Suprapubic skin (tissue), 4 donors: ENCODE results near the gene RMC1. TPM values are rescaled to one million over a fixed set of nuclear protein-coding genes. Genes with fewer than 3 reads are reported as not detected.

Experiments
- DNase-seq, 2 donors: peaks; one replicate each; pipeline ENCODE4 v3.0.0-alpha.2; 2019; ENCODE audit warnings: low spot score in 2 of 2
- H3K27ac ChIP-seq: fragments of 200-600 bp; sonication (generic); one replicate; pipeline ENCODE4 v1.5.1; 2019
- H3K27me3 ChIP-seq: fragments of 200-600 bp; sonication (generic); one replicate; pipeline ENCODE4 v1.5.1; 2019
- H3K36me3 ChIP-seq: fragments of 200-600 bp; sonication (generic); one replicate; pipeline ENCODE4 v1.5.1; 2019
- H3K4me1 ChIP-seq: fragments of 200-600 bp; sonication (generic); one replicate; pipeline ENCODE4 v1.5.1; 2019
- H3K4me3 ChIP-seq: fragments of 200-600 bp; sonication (generic); one replicate; pipeline ENCODE4 v1.5.1; 2019; ENCODE audit warnings: mild to moderate bottlenecking
- H3K9me3 ChIP-seq: fragments of 200-600 bp; sonication (generic); one replicate; pipeline ENCODE4 v1.5.1; 2019
- EP300 ChIP-seq: sonication (generic); formaldehyde crosslinking; IDR thresholded peaks from one replicate; pipeline ENCODE4 v1.6.1; 2017; ENCODE audit warnings: antibody characterized with exemption
- POLR2A ChIP-seq, 2 donors: fragments of 450-650 bp; IDR thresholded peaks; one replicate each; pipeline ENCODE4 v1.6.1; 2017; ENCODE audit warnings: antibody characterized with exemption in 2 of 2, mild to moderate bottlenecking in 2 of 2, moderate library complexity in 2 of 2
- POLR2AphosphoS5 ChIP-seq, 3 donors: sonication (generic); formaldehyde crosslinking; IDR thresholded peaks; one replicate each; pipeline ENCODE4 v1.6.1; 2017; ENCODE audit warnings: antibody characterized with exemption in 3 of 3
- WGBS: methylation state at CpG from one replicate; pipeline ENCODE4 v1.1.5; 2018; 5-methylcytosine and 5-hydroxymethylcytosine counted together
- total RNA-seq, 4 donors: library from RNA; depleted of rRNA; stranded (reverse); fragments of >200 nt; gene quantifications; one replicate each; pipeline ENCODE4 v1.1.0, GENCODE V29; 2016
- TF ChIP-seq, protein P1 (sequence below), 2 donors: fragments of 200-600 bp in 1 of 2; fragments of 450-650 bp in 1 of 2; sonication (generic) in 1 of 2; IDR thresholded peaks; one replicate each; pipeline ENCODE4 v1.5.1; 2016 to 2019; ENCODE audit warnings: antibody characterized with exemption in 2 of 2, mild to moderate bottlenecking in 1 of 2, moderate library complexity in 1 of 2

RMC1 gene
- total RNA-seq, 4 donors from 2014 or later: 18.7 to 26.4 (median 23.0) TPM

- Histone ChIP-seq H3K27ac (no peak overlapping the region), H3K27me3 (no peaks in the 10 kb centered on the region), H3K4me3 (no peak overlapping the region), H3K4me1 (peaks cover 14% of the 10 kb centered on the region), H3K36me3 (peaks cover 88% of the 10 kb centered on the region), H3K9me3 (no peaks in the 10 kb centered on the region)
- no peak for DNase-seq
- TF ChIP-seq, protein P1, sequence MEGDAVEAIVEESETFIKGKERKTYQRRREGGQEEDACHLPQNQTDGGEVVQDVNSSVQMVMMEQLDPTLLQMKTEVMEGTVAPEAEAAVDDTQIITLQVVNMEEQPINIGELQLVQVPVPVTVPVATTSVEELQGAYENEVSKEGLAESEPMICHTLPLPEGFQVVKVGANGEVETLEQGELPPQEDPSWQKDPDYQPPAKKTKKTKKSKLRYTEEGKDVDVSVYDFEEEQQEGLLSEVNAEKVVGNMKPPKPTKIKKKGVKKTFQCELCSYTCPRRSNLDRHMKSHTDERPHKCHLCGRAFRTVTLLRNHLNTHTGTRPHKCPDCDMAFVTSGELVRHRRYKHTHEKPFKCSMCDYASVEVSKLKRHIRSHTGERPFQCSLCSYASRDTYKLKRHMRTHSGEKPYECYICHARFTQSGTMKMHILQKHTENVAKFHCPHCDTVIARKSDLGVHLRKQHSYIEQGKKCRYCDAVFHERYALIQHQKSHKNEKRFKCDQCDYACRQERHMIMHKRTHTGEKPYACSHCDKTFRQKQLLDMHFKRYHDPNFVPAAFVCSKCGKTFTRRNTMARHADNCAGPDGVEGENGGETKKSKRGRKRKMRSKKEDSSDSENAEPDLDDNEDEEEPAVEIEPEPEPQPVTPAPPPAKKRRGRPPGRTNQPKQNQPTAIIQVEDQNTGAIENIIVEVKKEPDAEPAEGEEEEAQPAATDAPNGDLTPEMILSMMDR (IDR thresholded peaks at IDR 0.05): no peak
- no peak for TF ChIP-seq POLR2A (IDR thresholded peaks at IDR 0.05)
- TF ChIP-seq EP300: no peak
- TF ChIP-seq POLR2AphosphoS5 (IDR thresholded peaks at IDR 0.05): no peak
- 70% methylated on average over 12 of the region's 12 CpGs for WGBS
These were observed 20.3 kb downstream of the RMC1 start for GRCh38 chr18:23523429-23524212.

DNA sequence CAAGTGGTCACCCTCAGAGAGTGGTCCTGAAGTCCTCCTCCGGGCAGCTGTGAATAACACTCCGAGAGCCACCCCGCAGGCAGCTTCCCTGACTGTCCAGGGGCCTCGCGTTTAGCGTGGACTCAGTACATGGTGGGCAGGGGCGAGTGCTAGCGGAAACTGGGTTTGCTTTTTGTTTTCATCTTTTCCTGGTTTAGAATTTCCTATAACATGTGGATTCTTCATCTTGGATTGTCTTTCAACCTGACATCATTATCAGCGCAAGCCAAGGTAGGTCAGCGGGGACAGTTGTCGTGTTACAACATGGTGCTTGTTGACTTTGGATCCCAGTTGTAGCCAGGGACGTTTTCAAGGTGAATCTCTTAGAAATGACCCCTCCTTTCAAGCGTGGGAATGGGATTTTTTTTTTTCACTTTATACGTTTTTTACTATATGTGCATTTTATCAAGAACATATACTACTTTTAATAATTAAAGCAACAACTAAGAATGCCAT, 20.9 kb downstream of the RMC1 start:
- no peak overlapping the region for H3K27ac ChIP-seq
- peaks cover 14% of the 10 kb centered on the region for H3K4me1 ChIP-seq
- TF ChIP-seq EP300: no peak
- 92% methylated on average over 14 of the region's 14 CpGs for WGBS
- H3K4me3 ChIP-seq: no peak overlapping the region
- peaks cover 88% of the 10 kb centered on the region for H3K36me3 ChIP-seq
- H3K9me3 ChIP-seq: no peaks in the 10 kb centered on the region
- no peak for DNase-seq
- no peaks in the 10 kb centered on the region for H3K27me3 ChIP-seq

- Histone ChIP-seq H3K36me3 (peaks cover 89% of the 10 kb centered on the region), H3K4me1 (peaks cover 14% of the 10 kb centered on the region), H3K27me3 (no peaks in the 10 kb centered on the region), H3K4me3 (no peak overlapping the region), H3K27ac (no peak overlapping the region), H3K9me3 (no peaks in the 10 kb centered on the region)
- no peak for DNase-seq
- WGBS: 83% methylated on average over 5 of the region's 5 CpGs
- TF ChIP-seq EP300 (no peak), POLR2A (IDR thresholded peaks at IDR 0.05) (no peak), POLR2AphosphoS5 (IDR thresholded peaks at IDR 0.05) (no peak)
- TF ChIP-seq, protein P1 (IDR thresholded peaks at IDR 0.05): no peak
These were observed 23.3 kb downstream of the RMC1 start for GRCh38 chr18:23526501-23527063.

DNA sequence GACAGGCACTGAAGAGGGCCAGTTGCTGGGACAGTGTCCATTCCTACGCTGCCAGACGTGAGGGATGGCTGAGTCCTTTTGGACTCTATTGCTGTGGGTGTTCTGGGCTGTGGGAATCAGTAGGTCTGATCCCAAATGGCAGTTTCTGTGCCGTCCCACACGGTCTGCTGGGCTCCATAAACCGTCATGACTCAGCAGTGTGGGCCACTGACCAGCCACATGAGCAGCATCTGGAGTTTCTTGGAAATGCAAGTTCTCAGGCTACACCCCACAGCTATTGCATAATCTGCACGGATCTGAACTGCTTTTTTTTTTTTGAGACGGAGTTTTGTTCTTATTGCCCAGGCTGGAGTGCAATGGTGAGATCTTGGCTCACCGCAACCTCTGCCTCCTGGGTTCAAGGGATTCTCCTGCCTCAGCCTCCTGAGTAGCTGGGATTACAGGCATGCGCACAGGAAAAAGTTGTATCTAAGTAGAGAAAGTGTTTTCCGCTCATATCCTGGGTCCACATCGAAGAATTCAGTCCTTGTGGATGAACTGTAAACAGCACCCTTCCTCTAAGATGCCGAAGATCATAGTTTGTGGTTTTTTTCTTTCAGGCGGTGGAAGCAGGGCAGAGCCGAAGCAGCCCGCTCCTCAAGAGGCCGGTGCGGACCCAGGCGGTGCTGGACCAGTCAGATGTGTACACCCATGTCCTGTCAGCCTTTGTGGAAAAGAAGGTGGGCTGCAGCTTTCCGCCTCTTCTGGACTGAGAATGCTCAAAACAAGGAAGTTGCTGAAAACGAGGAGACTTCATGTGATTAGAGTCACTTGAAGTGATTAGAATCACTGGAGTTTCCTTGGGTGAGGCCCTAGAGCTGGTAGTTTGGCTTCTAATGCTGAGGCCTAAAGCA, 25.5 kb downstream of the RMC1 start:
- TF ChIP-seq POLR2A (IDR thresholded peaks at IDR 0.05): no peak
- no peak for TF ChIP-seq POLR2AphosphoS5 (IDR thresholded peaks at IDR 0.05)
- TF ChIP-seq, protein P1 (IDR thresholded peaks at IDR 0.05): no peak
- TF ChIP-seq EP300: no peak
- DNase-seq: no peak
- Histone ChIP-seq H3K4me3 (no peak overlapping the region), H3K27me3 (no peaks in the 10 kb centered on the region), H3K9me3 (no peaks in the 10 kb centered on the region), H3K36me3 (peaks cover 97% of the 10 kb centered on the region), H3K4me1 (peaks cover 3% of the 10 kb centered on the region), H3K27ac (no peak overlapping the region)
- WGBS: 84% methylated on average over 17 of the region's 20 CpGs

DNA sequence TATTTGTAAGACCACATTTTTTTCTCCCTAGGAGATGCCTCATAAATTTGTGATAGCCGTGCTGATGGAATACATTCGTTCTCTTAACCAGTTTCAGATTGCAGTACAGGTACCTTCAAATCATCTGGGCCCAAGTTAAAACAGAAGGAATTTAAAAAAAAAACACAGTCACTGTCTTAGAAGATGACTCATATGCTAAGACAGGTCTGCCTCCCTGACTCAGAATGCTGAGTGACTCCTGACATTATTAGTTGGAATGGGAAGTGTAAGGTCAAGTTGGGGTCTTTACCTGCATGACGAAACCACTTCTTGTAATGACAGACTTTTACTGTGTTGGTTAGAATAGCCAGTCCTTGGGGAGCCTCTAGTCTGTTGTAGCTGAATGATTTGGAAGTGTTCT, 26.3 kb downstream of the RMC1 start:
- Histone ChIP-seq H3K27ac (no peak overlapping the region), H3K4me1 (peaks cover 3% of the 10 kb centered on the region), H3K4me3 (no peak overlapping the region), H3K9me3 (no peaks in the 10 kb centered on the region), H3K36me3 (peaks cover 97% of the 10 kb centered on the region), H3K27me3 (no peaks in the 10 kb centered on the region)
- 85% methylated on average over 3 of the region's 3 CpGs for WGBS
- no peak for TF ChIP-seq POLR2AphosphoS5 (IDR thresholded peaks at IDR 0.05)
- TF ChIP-seq, protein P1 (IDR thresholded peaks at IDR 0.05): no peak
- TF ChIP-seq EP300: no peak
- no peak for TF ChIP-seq POLR2A (IDR thresholded peaks at IDR 0.05)
- DNase-seq: no peak
